ENCODE measurements around the gene HERC6. TPM values are rescaled to one million over a fixed set of nuclear protein-coding genes. Genes with fewer than 3 reads are reported as not detected.

The HERC6 gene
- total RNA-seq, 4 donors from 2014 or later, result 20.7 to 41.1 (median 28.7) TPM

- no peaks in the 10 kb centered on the region for H3K4me1 ChIP-seq
- 82 to 100% methylated on average over 1 of the region's 1 CpG for WGBS, 2 donors
- no peak for TF ChIP-seq POLR2A (IDR thresholded peaks at IDR 0.05)
- no peak for TF ChIP-seq CTCF (IDR thresholded peaks at IDR 0.05)
- no peaks in the 10 kb centered on the region for H3K27me3 ChIP-seq
- no peak overlapping the region for H3K27ac ChIP-seq
- peaks cover 0 to 51% (median 0%) of the 10 kb centered on the region in 3 donors for H3K36me3 ChIP-seq
- intact Hi-C loops (cut with DNase I), result no loop called here
- no peaks in the 10 kb centered on the region for H3K9me3 ChIP-seq
- H3K4me3 ChIP-seq, result no peak overlapping the region
- DNase-seq, result no peak
These were observed 87.1 kb downstream of the HERC6 start for GRCh38 chr4:88465653-88466192.

- DNase-seq, result no peak
- Histone ChIP-seq H3K27me3 (no peaks in the 10 kb centered on the region), H3K9me3 (no peaks in the 10 kb centered on the region), H3K4me3 (no peak overlapping the region), H3K4me1 (no peaks in the 10 kb centered on the region), H3K36me3 (peaks cover 0 to 52% (median 1%) of the 10 kb centered on the region in 3 donors), H3K27ac (no peak overlapping the region)
- TF ChIP-seq CTCF (IDR thresholded peaks at IDR 0.05) (no peak), POLR2A (IDR thresholded peaks at IDR 0.05) (no peak)
- WGBS, 2 donors, result 33 to 71% methylated on average over 2 of the region's 2 CpGs
- intact Hi-C loops (cut with DNase I), result no loop called here
These were observed 88.7 kb downstream of the HERC6 start for GRCh38 chr4:88467392-88467791.

GRCh38 chr4:88477229-88477860, 98.7 kb downstream of the HERC6 start:
- TF ChIP-seq CTCF (IDR thresholded peaks at IDR 0.05), result no peak
- no peak for TF ChIP-seq POLR2A (IDR thresholded peaks at IDR 0.05)
- 69 to 78% methylated on average over 3 to 4 of the region's 5 CpGs for WGBS, 2 donors
- intact Hi-C loops (cut with DNase I), result no loop called here
- Histone ChIP-seq H3K36me3 (peaks cover 0 to 16% (median 6%) of the 10 kb centered on the region in 3 donors), H3K27me3 (no peaks in the 10 kb centered on the region), H3K4me1 (no peaks in the 10 kb centered on the region), H3K9me3 (no peaks in the 10 kb centered on the region), H3K4me3 (no peak overlapping the region), H3K27ac (no peak overlapping the region)
- no peak for DNase-seq

- Histone ChIP-seq H3K9me3 (no peaks in the 10 kb centered on the region), H3K27me3 (no peaks in the 10 kb centered on the region), H3K4me3 (no peak overlapping the region), H3K27ac (no peak overlapping the region), H3K36me3 (peaks cover 0 to 15% (median 0%) of the 10 kb centered on the region in 3 donors), H3K4me1 (no peaks in the 10 kb centered on the region)
- TF ChIP-seq POLR2A (IDR thresholded peaks at IDR 0.05), result no peak
- no peak for TF ChIP-seq CTCF (IDR thresholded peaks at IDR 0.05)
- no peak for DNase-seq
- WGBS, 2 donors, result 92 to 94% methylated on average over 2 of the region's 2 CpGs
- intact Hi-C loops (cut with DNase I), result no loop called here
These were observed 99.6 kb downstream of the HERC6 start for GRCh38 chr4:88478247-88478646.

- WGBS, 2 donors, result 16 to 31% methylated on average over 1 of the region's 1 CpG
- TF ChIP-seq POLR2A (IDR thresholded peaks at IDR 0.05) (no peak), CTCF (IDR thresholded peaks at IDR 0.05) (no peak)
These were observed 102.9 kb downstream of the HERC6 start for GRCh38 chr4:88481537-88481936.

More at GRCh38 chr4:88481537-88481936, 102.9 kb downstream of the HERC6 start:
- DNase-seq, result no peak
- Histone ChIP-seq H3K27me3 (no peaks in the 10 kb centered on the region), H3K36me3 (peaks cover 0 to 10% (median 0%) of the 10 kb centered on the region in 3 donors), H3K4me1 (no peaks in the 10 kb centered on the region), H3K9me3 (no peaks in the 10 kb centered on the region), H3K4me3 (no peak overlapping the region), H3K27ac (no peak overlapping the region)
- intact Hi-C loops (cut with DNase I), result no loop called here
